WTC11 (cell line): Measurements from ENCODE around the gene DOHH. TPM values are rescaled to one million over a fixed set of nuclear protein-coding genes. Genes with fewer than 3 reads are reported as not detected.

ENCODE experiments used
- ATAC-seq: fragments of 200-7000 bp; cut with Tn5 transposase; 2 replicates; pipeline ENCODE4 v1.10.0; 2021; ENCODE audit warnings: mild to moderate bottlenecking, moderate library complexity
- CTCF ChIA-PET: fragments of 300-600 bp; sonication (Branson Sonifier 250); formaldehyde crosslinking; loops from one replicate; lab custom pipeline; 2021; ENCODE audit warnings: antibody characterized with exemption; lab: Charles Lee
- POLR2A ChIA-PET: fragments of 350-600 bp; sonication (Branson Sonifier 250); formaldehyde crosslinking; loops from one replicate; lab custom pipeline; 2021; ENCODE audit warnings: antibody characterized with exemption; lab: Charles Lee
- DNase-seq: peaks from one replicate; pipeline ENCODE4 v3.0.0; 2021; ENCODE audit warnings: low spot score
- H3K27ac Mint-ChIP-seq: 2 replicates; pipeline ENCODE4 v1.8.0; 2021; ENCODE audit warnings: mixed read lengths
- H3K27me3 Mint-ChIP-seq: 2 replicates; pipeline ENCODE4 v1.8.0; 2021; ENCODE audit warnings: low read depth, mild to moderate bottlenecking, moderate library complexity, mixed read lengths
- H3K36me3 Mint-ChIP-seq: 2 replicates; pipeline ENCODE4 v1.8.0; 2021; ENCODE audit warnings: mixed read lengths
- H3K4me1 Mint-ChIP-seq: 2 replicates; pipeline ENCODE4 v1.8.0; 2022; ENCODE audit warnings: mixed read lengths
- H3K4me3 Mint-ChIP-seq: 2 replicates; pipeline ENCODE4 v1.8.0; 2021; ENCODE audit warnings: mild to moderate bottlenecking, moderate library complexity, mixed read lengths
- H3K9me3 Mint-ChIP-seq: 2 replicates; pipeline ENCODE4 v1.8.0; 2021; ENCODE audit warnings: mixed read lengths
- ATF3 ChIP-seq: sonication (generic); formaldehyde crosslinking; conservative IDR thresholded peaks from 2 replicates; pipeline ENCODE4 v1.8.1; 2022; ENCODE audit warnings: mild to moderate bottlenecking, missing genetic modification reagents
- CBFB ChIP-seq: sonication (generic); formaldehyde crosslinking; IDR thresholded peaks from 2 replicates; pipeline ENCODE4 v1.8.1; 2022; ENCODE audit warnings: mild to moderate bottlenecking, low read depth, missing genetic modification reagents
- CREM ChIP-seq: sonication (generic); formaldehyde crosslinking; IDR thresholded peaks from 2 replicates; pipeline ENCODE4 v1.8.1; 2022; ENCODE audit warnings: mild to moderate bottlenecking, missing genetic modification reagents, moderate library complexity
- ERG ChIP-seq: fragments of 250-450 bp; sonication (Bioruptor Pico); IDR thresholded peaks from 2 replicates; pipeline ENCODE4 v1.8.0; 2021; ENCODE audit warnings: mild to moderate bottlenecking
- HMGXB4 ChIP-seq: sonication (generic); formaldehyde crosslinking; IDR thresholded peaks from 2 replicates; pipeline ENCODE4 v1.8.1; 2023; ENCODE audit warnings: mild to moderate bottlenecking, moderate library complexity, missing genetic modification reagents
- IRF1 ChIP-seq: sonication (generic); formaldehyde crosslinking; IDR thresholded peaks from 2 replicates; pipeline ENCODE4 v1.8.0; 2023; ENCODE audit warnings: missing genetic modification reagents
- KAT7 ChIP-seq: sonication (generic); formaldehyde crosslinking; IDR thresholded peaks from 2 replicates; pipeline ENCODE4 v1.8.1; 2023; ENCODE audit warnings: missing genetic modification reagents, mild to moderate bottlenecking, borderline replicate concordance
- MLX ChIP-seq: sonication (generic); formaldehyde crosslinking; IDR thresholded peaks from 2 replicates; pipeline ENCODE4 v1.8.1; 2023; ENCODE audit warnings: mild to moderate bottlenecking, missing genetic modification reagents, moderate library complexity
- PRDM15 ChIP-seq: sonication (generic); formaldehyde crosslinking; IDR thresholded peaks from 2 replicates; pipeline ENCODE4 v1.8.0; 2022; ENCODE audit warnings: missing genetic modification reagents
- PRRX2 ChIP-seq: fragments of 250-450 bp; sonication (Bioruptor Pico); IDR thresholded peaks from 2 replicates; pipeline ENCODE4 v1.8.0; 2021; ENCODE audit warnings: mild to moderate bottlenecking
- RELA ChIP-seq: sonication (generic); formaldehyde crosslinking; IDR thresholded peaks from 2 replicates; pipeline ENCODE4 v1.8.1; 2022; ENCODE audit warnings: missing genetic modification reagents, mild to moderate bottlenecking, borderline replicate concordance
- RORB ChIP-seq: fragments of 250-450 bp; sonication (Bioruptor Pico); IDR thresholded peaks from 2 replicates; pipeline ENCODE4 v1.9.0; 2021; ENCODE audit warnings: mild to moderate bottlenecking
- STAT6 ChIP-seq: sonication (generic); formaldehyde crosslinking; conservative IDR thresholded peaks from 2 replicates; pipeline ENCODE4 v1.8.1; 2023; ENCODE audit warnings: mild to moderate bottlenecking, low read depth, missing genetic modification reagents, moderate library complexity
- TEAD1 ChIP-seq: sonication (generic); formaldehyde crosslinking; IDR thresholded peaks from 2 replicates; pipeline ENCODE4 v1.8.0; 2022; ENCODE audit warnings: mild to moderate bottlenecking, missing genetic modification reagents
- ZNF416 ChIP-seq: fragments of 250-450 bp; sonication (Bioruptor Pico); IDR thresholded peaks from 2 replicates; pipeline ENCODE4 v1.9.0; 2021; ENCODE audit warnings: mild to moderate bottlenecking, inconsistent platforms
- ZNF423 ChIP-seq: fragments of 250-450 bp; sonication (Bioruptor Pico); IDR thresholded peaks from 2 replicates; pipeline ENCODE4 v2.1.2; 2022; ENCODE audit warnings: mild to moderate bottlenecking, moderate library complexity
- ZNF532 ChIP-seq: fragments of 250-450 bp; sonication (Bioruptor Pico); IDR thresholded peaks from 2 replicates; pipeline ENCODE4 v1.9.0; 2021; ENCODE audit warnings: mild to moderate bottlenecking, borderline replicate concordance
- ZSCAN18 ChIP-seq: fragments of 250-450 bp; sonication (Bioruptor Pico); IDR thresholded peaks from 2 replicates; pipeline ENCODE4 v2.1.2; 2022; ENCODE audit warnings: mild to moderate bottlenecking, moderate library complexity
- total RNA-seq: library from RNA; stranded (reverse); gene quantifications from 3 replicates; pipeline ENCODE4 v1.2.3, GENCODE V29; 2021

The DOHH gene
- total RNA-seq, 1 experiment from 2014 or later: 22.2 TPM

- no peak for DNase-seq
- TF ChIP-seq KAT7 (CRISPR knock-in tag): no peak
- no peak for TF ChIP-seq PRRX2
- TF ChIP-seq ZNF423 (CRISPR knock-in tag): no peak
- TF ChIP-seq STAT6 (CRISPR knock-in tag): no peak
- no peak for TF ChIP-seq ERG
- no peak for TF ChIP-seq ZSCAN18 (CRISPR knock-in tag)
- no peak for TF ChIP-seq TEAD1 (CRISPR knock-in tag)
- no peak for TF ChIP-seq IRF1
- TF ChIP-seq RORB (CRISPR knock-in tag): no peak
- no peak for TF ChIP-seq PRDM15 (CRISPR knock-in tag)
- TF ChIP-seq ZNF416 (CRISPR knock-in tag): no peak
- TF ChIP-seq ZNF532 (CRISPR knock-in tag): no peak
- TF ChIP-seq CBFB (CRISPR knock-in tag): no peak
- no peak for TF ChIP-seq RELA (CRISPR knock-in tag)
- no peak for TF ChIP-seq HMGXB4
- no peak for TF ChIP-seq CREM (CRISPR knock-in tag)
- TF ChIP-seq MLX (CRISPR knock-in tag): no peak
- TF ChIP-seq ATF3 (CRISPR knock-in tag): no peak
- TF ChIP-seq, all 79 proteins: peak for 0
These were observed 29.9 kb downstream of the DOHH start for GRCh38 chr19:3470500-3471128.

More at GRCh38 chr19:3470500-3471128, 29.9 kb downstream of the DOHH start:
- ChIA-PET POLR2A (interaction anchor here (0.6 kb wide), 1 partner anchor 132 kb away, joined by 3 read pairs; no protein-coding TSS in a partner anchor), CTCF (interaction anchor here (0.6 to 2.1 kb wide), 9 partner anchors 8 to 194 kb away, joined by 3 to 9 read pairs (median 4); no protein-coding TSS in a partner anchor)
- H3K27ac Mint-ChIP-seq: no peak overlapping the region
- H3K9me3 Mint-ChIP-seq: peaks cover 8% of the 10 kb centered on the region
- no peak for ATAC-seq
- peaks cover 5% of the 10 kb centered on the region for H3K36me3 Mint-ChIP-seq
- H3K4me1 Mint-ChIP-seq: no peaks in the 10 kb centered on the region
- no peak overlapping the region for H3K4me3 Mint-ChIP-seq
- peaks cover 49% of the 10 kb centered on the region for H3K27me3 Mint-ChIP-seq
